Body of pancreas (tissue), 4 donors: ENCODE results near the gene MPI. TPM values are rescaled to one million over a fixed set of nuclear protein-coding genes. Genes with fewer than 3 reads are reported as not detected.
"Not testable (repeated sequence)": the region's sequence is repeated elsewhere in the genome, so short reads cannot be mapped to it uniquely, and the experiment has no call there.

Experiments used
- ATAC-seq: fragments of 150-250 bp; one replicate; pipeline ENCODE4 v1.9.1; 2016
- DNase-seq, 4 donors: peaks; one replicate each; pipeline ENCODE4 v3.0.0-alpha.2; 2019
- H3K27ac ChIP-seq, 4 donors: fragments of 200-600 bp; sonication (generic); 1 replicate in 3 of 4; 2 replicates in 1 of 4; pipeline versions ENCODE4 v1.5.1 to v1.6.1; 2016 to 2019; ENCODE audit warnings: mild to moderate bottlenecking in 1 of 4, mixed read lengths in 1 of 4, moderate library complexity in 1 of 4
- H3K27me3 ChIP-seq, 2 donors: fragments of 200-600 bp; sonication (generic); one replicate each; pipeline ENCODE4 v1.6.0; 2016; ENCODE audit warnings: mild to moderate bottlenecking in 1 of 2
- H3K36me3 ChIP-seq, 2 donors: fragments of 200-600 bp; sonication (generic); replicated peaks in 1 of 2; 2 replicates each; pipeline ENCODE4 v1.5.1; 2016; ENCODE audit warnings: low read depth in 2 of 2; ENCODE audit not compliant: insufficient read depth in 1 of 2
- H3K4me1 ChIP-seq: fragments of 200-600 bp; sonication (generic); one replicate; pipeline ENCODE4 v1.6.0; 2016
- H3K4me3 ChIP-seq, 2 donors: fragments of 200-600 bp; sonication (generic); 1 replicate in 1 of 2; 2 replicates in 1 of 2; pipeline ENCODE4 v1.5.1; 2016 to 2019
- H3K9me3 ChIP-seq, 3 donors: fragments of 200-600 bp; sonication (generic); 1 replicate in 2 of 3; 2 replicates in 1 of 3; pipeline ENCODE4 v1.5.1; 2016
- CTCF ChIP-seq, 7 experiments: fragments of 450-650 bp in 4 of 7; fragments of 200-600 bp in 3 of 7; sonication (generic) in 3 of 7; IDR thresholded peaks; one replicate each; pipeline ENCODE4 v1.5.1; 2016 to 2019; ENCODE audit warnings: antibody characterized with exemption in 7 of 7
- POLR2A ChIP-seq, 3 donors: fragments of 450-650 bp; IDR thresholded peaks; one replicate each; pipeline ENCODE4 v1.6.1; 2016; ENCODE audit warnings: antibody characterized with exemption in 3 of 3, mild to moderate bottlenecking in 2 of 3
- WGBS, 2 donors: methylation state at CpG; one replicate each; pipeline ENCODE4 v1.1.5; 2017; 5-methylcytosine and 5-hydroxymethylcytosine counted together
- intact Hi-C: fragments of 100-400 bp; cut with DNase I; formaldehyde crosslinking; loops from one replicate; pipeline ENCODE4 v1.15.1; 2023
- total RNA-seq, 2 donors: library from RNA; depleted of rRNA; stranded (reverse); fragments of >200 nt; gene quantifications; one replicate each; pipeline ENCODE4 v1.1.0, GENCODE V29; 2016

MPI gene
- total RNA-seq, 2 donors from 2014 or later, result 47.5 to 80.4 TPM

- intact Hi-C loops, result no loop called here
- no peak for DNase-seq
- Histone ChIP-seq H3K4me1 (peaks cover 4% of the 10 kb centered on the region), H3K4me3 (no peak overlapping the region), H3K9me3 (no peaks in the 10 kb centered on the region), H3K36me3 (peaks cover 0 to 15% of the 10 kb centered on the region in 2 donors), H3K27me3 (no peaks in the 10 kb centered on the region), H3K27ac (no peak overlapping the region)
- no peak for TF ChIP-seq CTCF (IDR thresholded peaks at IDR 0.05)
- TF ChIP-seq POLR2A (IDR thresholded peaks at IDR 0.05), result no peak
- no peak for ATAC-seq
- 89 to 91% methylated on average over 5 of the region's 5 CpGs for WGBS, 2 donors
Measured at GRCh38 chr15:74928771-74929198, 38.9 kb downstream of the MPI start.

DNA sequence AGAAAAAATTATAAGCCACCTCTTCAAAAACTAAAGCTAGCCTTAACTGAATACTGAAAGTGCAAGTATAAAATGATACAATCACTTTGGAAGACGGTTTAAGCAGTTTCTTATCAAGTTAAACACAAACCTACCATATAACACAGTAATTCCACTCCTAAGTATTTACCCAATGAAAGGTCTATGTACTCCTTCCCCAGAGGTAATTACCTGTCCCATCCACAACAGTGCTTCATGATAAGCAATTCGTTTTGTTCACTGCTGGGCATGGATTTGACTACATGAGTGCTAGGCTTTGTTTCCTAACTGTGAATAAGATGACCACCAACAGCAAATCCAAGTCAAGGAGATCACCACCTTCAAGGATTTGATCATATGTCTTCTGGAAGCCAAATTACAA lies 43.7 kb downstream of the MPI start:
- ATAC-seq, result no peak
- Histone ChIP-seq H3K9me3 (no peaks in the 10 kb centered on the region), H3K27me3 (no peaks in the 10 kb centered on the region), H3K4me3 (no peak overlapping the region), H3K27ac (no peak overlapping the region), H3K36me3 (peaks cover 0 to 6% of the 10 kb centered on the region in 2 donors), H3K4me1 (peaks cover 33% of the 10 kb centered on the region)
- no peak for DNase-seq
- intact Hi-C loops, result no loop called here
- WGBS, 2 donors, result 13 to 22% methylated on average over 2 of the region's 2 CpGs
- TF ChIP-seq CTCF (IDR thresholded peaks at IDR 0.05) (no peak), POLR2A (IDR thresholded peaks at IDR 0.05) (no peak)

DNA sequence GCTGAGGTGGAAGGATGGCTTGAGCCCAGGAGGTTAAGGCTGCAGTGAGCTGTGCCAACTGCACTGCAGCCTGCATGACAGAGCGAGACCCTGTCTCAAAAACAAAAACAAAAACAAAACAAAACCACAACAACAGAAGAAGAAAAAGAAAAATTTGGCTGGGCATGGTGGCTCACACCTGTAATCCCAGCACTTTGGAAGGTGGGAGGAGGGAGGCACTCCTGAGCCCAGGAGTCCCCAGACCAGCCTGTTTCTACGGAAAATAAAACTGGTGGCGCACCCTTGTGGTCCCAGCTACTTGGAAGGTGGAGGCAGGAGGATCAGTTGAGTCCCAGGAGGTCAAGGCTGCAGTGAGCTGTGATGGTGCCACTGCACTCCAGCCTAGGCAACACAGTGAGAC lies 45.4 kb downstream of the MPI start:
- H3K4me1 ChIP-seq, result peaks cover 29% of the 10 kb centered on the region
- intact Hi-C loops, ATAC-seq, H3K27ac ChIP-seq, H3K9me3 ChIP-seq, H3K27me3 ChIP-seq, DNase-seq, H3K4me3 ChIP-seq, H3K36me3 ChIP-seq: not testable (repeated sequence)
- WGBS, 2 donors, result 82 to 86% methylated on average over 3 of the region's 3 CpGs

DNA sequence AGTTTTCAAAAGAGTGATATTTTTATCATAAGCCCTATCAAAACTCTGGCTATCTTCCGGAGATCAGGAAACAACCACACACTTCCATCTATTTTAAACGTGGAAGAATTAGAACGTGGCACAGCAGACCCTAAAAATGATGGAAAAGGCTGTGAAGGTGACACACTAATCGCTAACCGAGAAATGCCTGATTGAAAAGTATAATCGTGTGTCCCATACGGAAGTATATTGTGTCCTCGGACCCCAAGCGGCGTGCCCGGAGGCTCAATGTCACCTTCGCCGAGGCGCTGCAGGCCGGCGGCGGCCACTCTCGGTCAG lies 47.4 kb downstream of the MPI start:
- intact Hi-C loops, result no loop called here
- TF ChIP-seq POLR2A (IDR thresholded peaks at IDR 0.05) (no peak), CTCF (IDR thresholded peaks at IDR 0.05) (no peak)
- peak overlapping the region; percentile 84 to 98 (median 95) for H3K27ac ChIP-seq
- no peaks in the 10 kb centered on the region for H3K27me3 ChIP-seq
- peaks cover 29% of the 10 kb centered on the region for H3K4me1 ChIP-seq
- H3K9me3 ChIP-seq, result no peaks in the 10 kb centered on the region
- no peak for DNase-seq
- ATAC-seq, result peak; percentile 34
- peak overlapping the region; percentile 92 to 100 for H3K4me3 ChIP-seq
- H3K36me3 ChIP-seq, result no peaks in the 10 kb centered on the region
- WGBS, 2 donors, result 0 to 1% methylated on average over 14 to 18 of the region's 18 CpGs

DNA sequence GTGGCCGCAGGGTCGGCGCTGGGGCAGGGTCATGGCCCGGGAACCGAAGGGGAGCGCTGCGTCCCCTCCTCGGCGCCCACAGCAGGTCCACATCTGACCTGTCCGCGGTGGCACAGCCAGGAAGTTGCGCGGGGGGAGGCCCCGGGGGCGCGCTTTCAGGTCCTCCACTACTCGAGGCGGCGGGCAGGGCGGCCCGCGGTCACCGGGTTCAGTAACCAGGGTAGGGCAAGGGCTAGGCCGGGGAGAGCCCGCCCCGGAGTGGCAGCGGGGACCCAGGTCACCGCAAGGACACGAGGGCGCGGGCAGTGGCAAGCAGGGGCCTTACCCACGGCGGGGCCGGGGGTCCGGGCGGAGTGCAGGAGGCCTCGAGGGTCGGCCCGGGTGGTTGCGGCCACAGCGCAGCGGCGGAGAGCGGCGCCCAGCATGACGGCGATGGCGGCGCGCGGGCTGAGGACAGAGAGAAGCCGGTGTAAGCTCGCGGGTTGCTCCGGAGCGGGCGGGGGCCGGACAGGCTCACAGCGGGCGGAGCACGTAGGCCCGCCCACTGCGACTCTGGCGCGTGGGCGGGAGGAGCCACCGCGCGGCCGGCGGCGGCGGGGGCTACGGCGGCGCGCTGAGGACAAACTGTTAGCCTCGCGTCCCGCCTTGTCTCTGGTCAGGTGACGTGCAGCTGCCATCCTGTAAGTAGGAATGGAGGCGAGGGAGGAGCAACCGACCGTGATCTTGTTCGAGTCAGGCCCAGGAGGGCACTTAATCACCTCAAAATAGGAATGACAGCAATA lies 47.9 kb downstream of the MPI start, which contains the start of gene COX5A:
COX5A (minus strand) TSS at position 484 of the 782 bp plus-strand sequence; CDS start at position 425, 59 bp downstream.
- Histone ChIP-seq H3K9me3 (no peaks in the 10 kb centered on the region), H3K4me1 (peaks cover 29% of the 10 kb centered on the region), H3K4me3 (peak within 1 kb of the TSS; percentile 92 to 100), H3K27ac (peak within 1 kb of the TSS; percentile 84 to 98 (median 95)), H3K36me3 (no peaks in the 10 kb centered on the region), H3K27me3 (no peaks in the 10 kb centered on the region)
- WGBS, 2 donors, result 0% methylated on average over 3 to 68 of the region's 85 CpGs
- peak; percentile 97 for ATAC-seq
- intact Hi-C loops, result no loop called here
- peak; percentile 94 to 97 (median 96) for DNase-seq
- TF ChIP-seq POLR2A (IDR thresholded peaks at IDR 0.05) (peak; percentile 87 to 90 (median 90)), CTCF (IDR thresholded peaks at IDR 0.05) (peak in 2 of 7 experiments; percentile 13)
